Activated CD8-positive, alpha-beta memory T cell treated with anti-CD3 and anti-CD28 coated beads, Interleukin-2, amount 50 U/mL, for 1 hour (primary cell): Measurements from ENCODE around the gene DMPK.
"Not testable (repeated sequence)": the region's sequence is repeated elsewhere in the genome, so short reads cannot be mapped to it uniquely, and the experiment has no call there.

Experiments
- DNase-seq: peaks from one replicate; pipeline ENCODE4 v3.0.0-alpha.2; 2020; ENCODE audit errors: extremely low read depth

DMPK gene

DNA sequence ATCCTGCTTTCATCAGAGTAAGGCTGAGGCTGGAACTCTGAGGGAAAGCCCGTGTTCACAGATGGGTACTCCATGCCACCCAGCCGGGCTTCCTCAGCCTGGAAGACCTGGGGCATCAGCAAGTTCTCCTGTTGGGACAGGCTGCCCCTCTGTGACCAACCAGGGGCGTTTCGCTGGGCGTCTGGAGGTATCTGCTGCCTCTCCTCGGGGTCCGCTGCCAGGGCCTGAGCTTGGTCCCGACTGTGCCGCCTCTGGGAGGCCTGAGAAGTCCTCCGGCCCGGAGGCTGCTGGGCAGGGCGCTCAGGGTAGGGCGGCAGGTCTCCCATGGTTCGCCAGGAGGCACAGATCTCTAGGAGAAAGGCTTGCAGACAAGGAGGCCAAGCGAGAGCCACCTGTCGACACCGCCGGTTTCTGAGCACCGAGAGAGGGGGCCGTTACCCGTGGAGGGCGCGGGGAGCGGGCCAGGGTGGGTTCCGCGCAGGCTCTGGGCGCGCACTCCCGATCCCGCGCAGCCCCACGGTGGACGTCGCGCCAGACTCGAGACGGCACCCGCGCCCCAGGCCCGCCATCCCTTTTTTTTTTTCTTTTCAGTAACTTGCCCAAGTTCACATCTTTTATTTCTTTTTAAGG is 32.7 kb upstream of the DMPK start, which contains the start of gene RSPH6A:
TSS of gene RSPH6A (minus strand) at position 458 of the 630 bp plus-strand sequence. CDS start at position 326, 132 bp downstream.
- DNase-seq = no peak

DNA sequence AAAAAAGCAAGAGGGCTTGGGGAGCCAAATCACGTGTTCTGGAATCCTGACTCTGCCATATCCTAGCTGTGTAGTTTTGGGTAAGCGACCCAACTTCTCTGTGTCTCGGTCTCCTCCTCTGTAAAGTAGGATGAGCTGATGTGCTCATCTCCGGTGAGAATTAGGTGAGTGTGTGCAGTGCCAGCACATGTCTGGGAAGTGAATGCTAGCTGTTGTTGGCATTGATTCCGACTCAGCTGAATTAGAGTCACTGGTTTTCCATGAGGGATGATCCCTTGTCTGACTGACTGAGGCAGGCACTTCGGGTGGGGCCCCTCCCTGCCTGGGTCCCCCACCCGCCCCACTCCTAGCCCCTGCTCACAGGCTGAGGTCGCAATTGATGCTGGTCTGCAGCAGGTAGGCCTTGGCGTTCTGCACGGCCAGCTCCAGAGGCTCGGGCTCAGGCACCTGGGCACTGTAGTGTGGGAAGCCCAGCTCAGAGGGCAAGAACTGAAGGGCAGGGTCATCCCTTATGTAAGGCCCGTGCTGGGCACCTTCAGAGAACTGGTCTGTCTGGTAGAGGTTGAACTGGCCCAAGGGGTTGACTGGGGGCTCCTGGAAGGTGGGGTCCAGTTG is 32.0 kb upstream of the DMPK start:
- no peak for DNase-seq

DNA sequence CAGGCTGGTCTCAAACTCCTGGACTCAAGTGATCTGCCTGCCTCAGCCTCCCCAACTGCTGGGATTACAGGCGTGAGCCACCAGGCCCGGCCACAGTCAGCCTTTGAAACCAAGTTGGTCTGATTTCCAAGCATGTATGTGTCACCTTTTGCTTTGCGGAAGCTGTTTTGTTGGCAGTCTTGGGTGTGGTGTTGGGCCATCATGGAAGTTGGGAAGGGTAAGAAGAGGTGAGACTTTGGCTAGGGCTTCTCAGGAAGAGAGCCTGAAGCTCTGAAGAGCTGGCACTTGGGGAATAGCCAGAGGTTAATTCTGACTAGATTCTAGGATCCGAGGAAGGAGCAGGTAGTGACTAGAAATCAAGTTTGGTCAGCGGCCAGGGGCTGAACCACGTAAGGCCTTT is 30.0 kb upstream of the DMPK start:
- no peak for DNase-seq

- no peak for DNase-seq
Measured at GRCh38 chr19:45809643-45810159, 27.4 kb upstream of the DMPK start.

GRCh38 chr19:45805719-45806118 is 23.4 kb upstream of the DMPK start:
- DNase-seq = no peak

DNA sequence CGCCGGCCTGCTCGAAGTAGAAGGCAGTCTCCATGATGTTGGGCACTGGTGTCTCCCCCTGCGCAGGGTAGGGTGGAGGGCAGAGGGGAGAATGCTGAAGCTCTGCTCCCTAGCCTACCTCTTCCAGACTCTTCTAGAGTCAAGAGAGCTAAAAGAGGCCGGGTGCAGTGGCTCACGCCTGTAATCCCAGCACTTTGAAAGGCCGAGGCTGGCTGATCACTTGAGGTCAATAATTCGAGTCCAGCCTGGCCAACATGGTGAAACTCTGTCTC is 22.6 kb upstream of the DMPK start:
- DNase-seq = no peak

DNA sequence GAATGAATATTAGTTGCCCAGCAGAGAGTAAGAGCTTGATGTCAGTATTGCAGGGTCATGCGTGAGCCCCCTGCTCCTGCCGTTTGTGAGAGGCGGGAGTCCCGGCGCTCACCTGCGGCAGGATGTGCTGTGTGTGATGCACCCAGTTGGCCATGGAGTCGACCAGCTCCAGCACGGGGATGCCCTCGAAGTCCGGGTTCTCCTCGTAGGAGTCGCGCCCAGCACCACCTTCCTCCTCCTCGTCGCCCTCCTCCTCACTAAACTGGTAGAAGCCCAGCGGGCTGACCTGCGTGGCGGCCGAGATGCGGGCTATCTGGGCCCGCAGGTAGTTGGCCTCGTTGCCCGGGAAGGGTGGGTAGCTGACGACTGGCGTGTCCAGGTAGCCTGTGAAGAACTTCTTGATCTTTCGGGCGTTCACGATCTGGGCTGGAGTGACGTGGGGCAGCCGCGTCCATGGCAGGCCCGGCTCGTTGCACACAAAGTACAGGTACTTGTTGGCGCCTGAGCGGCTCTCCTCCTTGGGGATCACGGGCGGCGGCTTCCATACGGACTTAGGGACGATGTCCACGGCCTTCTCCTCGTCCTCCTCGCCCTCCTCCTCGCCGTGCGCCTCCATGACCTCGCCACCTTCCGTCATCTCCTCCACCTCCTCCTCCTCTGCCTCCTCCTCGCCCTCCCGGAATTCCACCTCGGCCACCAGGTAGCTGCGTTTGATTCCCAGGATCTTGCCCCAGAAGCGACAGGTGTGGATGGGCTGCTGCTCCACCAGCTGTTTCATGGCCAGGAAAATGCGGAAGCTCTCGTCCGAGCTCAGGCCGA is 22.1 kb upstream of the DMPK start:
- no peak for DNase-seq

GRCh38 chr19:45801603-45802175 is 19.4 kb upstream of the DMPK start:
- no peak for DNase-seq

GRCh38 chr19:45800070-45800553 is 17.8 kb upstream of the DMPK start:
- DNase-seq = no peak

DNA sequence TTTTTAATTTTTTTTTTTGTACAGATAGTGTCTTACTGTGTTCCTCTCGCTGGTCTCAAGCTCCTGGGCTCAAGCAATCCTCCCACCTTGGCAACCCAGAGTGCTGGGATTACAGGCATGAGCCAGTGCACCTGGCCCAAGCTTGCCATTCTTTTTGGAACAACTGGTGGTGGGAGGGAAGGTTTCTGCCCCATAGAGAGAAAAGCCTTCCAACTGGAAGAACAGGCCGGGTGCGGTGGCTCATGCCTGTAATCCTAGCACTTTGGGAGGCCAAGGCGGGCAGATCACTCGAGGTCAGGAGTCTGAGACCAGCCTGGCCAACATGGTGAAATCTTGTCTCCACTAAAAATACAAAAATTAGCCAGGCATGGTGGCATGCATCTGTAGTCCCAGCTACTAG is 17.3 kb upstream of the DMPK start:
- not testable (repeated sequence) for DNase-seq

- no peak for DNase-seq
Measured at GRCh38 chr19:45798995-45799517, 16.8 kb upstream of the DMPK start.

DNA sequence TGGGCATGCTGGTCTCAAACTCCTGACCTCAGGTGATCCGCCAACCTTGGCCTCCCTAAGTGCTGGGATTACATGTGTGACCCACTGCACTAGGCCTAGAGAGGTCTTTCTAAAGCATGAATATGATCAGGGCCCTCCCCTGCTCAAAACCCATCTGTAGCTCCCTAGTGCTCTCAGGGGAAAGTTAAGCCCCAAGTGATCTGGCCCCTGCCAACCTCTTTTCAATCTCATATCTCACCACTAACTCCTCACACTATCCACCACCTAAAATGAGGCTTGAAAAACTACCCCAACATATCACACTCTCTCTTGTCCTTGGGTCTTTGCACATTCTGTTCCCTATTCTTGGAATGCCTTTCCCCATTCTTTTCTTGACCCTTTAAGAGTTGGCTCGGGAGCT is 12.3 kb upstream of the DMPK start:
- DNase-seq = no peak

DNA sequence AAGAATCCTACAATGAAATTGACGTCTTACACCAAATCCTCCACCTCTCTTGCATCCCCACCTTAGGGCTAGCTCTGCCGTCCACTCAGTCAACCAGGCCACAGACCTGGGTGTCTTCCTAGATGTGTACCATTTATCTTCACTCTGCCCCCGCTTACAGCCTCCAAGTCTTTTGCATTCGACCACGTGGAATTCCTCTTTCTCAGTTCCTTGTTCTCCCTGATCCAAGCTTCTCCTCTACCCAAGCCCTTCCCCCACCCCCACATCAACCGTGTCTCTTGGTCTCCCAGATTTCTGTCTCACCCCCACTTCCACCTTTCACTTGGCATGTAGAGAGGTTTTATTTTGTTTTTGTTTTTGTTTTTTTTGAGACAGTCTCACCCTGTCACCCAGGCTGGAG is 11.6 kb upstream of the DMPK start:
- DNase-seq = no peak

DNA sequence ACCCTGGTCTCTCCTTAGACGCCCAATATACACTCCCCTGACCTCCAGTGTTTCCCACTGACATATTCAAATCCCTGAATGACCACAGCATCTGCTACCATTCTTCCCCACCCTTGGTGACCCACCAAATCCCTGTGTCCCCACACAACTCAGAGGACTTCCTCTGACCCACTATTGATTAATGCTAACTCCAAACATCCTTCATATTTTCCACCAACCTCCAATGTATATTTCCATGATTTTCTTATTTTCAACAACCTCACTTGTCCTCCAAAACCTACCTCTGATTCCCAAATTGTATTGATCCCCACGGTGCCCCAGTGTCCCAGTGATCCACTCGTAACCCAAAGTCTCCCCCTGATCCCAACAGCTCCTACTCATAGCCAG is 10.9 kb upstream of the DMPK start:
- DNase-seq = no peak

- peak; percentile 98 for DNase-seq
Measured at GRCh38 chr19:45792470-45793177, 10.3 kb upstream of the DMPK start, which contains the start of gene DMWD. Gene DMWD, minus strand, starts transcription at chr19:45792845. Its CDS starts 89 bp downstream, at chr19:45792756.

DNA sequence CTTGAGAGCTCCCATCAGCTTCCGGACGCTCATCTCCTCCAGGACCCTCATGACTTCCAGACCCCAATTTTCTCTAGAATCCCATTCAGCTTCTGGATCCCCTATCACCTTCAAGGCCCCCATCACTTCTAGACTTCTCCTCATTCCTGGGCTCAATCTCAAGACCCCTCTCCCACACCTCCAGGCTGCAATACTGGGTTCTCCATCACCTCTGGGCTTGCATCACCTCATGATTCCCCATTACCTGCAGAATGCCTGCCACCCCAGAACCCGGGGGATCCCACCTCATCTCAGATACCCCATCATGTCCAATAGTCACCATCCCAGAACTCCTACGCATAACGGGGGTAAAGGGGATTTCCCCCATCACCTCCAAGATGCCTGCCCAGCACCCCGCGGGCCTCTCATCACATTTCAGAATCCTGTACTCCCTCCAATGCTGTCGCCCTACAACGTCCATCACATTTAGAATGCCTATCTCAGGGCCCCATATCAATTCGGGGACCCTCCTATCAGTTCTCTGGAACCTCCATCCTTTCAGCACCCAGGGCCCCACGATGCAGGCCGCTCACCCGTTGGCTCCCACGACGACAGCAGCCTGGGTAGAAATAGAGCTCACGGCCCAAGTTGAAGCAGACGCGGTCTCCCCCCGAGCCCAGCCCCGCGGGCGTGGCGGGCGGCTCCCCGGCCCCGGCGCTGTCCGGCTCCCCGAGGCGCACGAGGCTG is 9.6 kb upstream of the DMPK start:
- no peak for DNase-seq

- no peak for DNase-seq
Measured at GRCh38 chr19:45790942-45791341, 8.7 kb upstream of the DMPK start.

- DNase-seq = no peak
Measured at GRCh38 chr19:45789035-45789786, 6.9 kb upstream of the DMPK start.

DNA sequence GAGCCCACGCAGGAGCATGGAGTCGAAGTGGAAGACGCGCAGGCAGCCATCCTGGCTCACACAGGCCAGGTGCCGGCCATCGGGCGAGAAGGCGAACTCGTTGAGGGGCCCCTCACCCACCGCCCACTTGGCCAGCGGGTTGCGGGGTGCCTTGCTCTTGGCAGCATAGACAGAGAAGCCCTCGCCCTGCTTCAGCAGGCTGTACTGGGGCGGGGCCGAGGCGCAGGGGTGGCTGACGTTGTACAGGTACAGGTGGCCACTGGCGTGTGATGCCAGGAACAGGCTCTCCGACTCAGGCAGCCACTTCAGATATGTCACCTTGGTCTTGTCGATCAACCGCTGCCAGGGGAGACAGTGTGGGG is 4.2 kb upstream of the DMPK start:
- no peak for DNase-seq
